ENCODE measurements around the gene CNTNAP5.

CNTNAP5 gene

GRCh38 chr2:124953921-124954320 lies 928.8 kb downstream of the CNTNAP5 start:
- DNase-seq = no peak

DNA sequence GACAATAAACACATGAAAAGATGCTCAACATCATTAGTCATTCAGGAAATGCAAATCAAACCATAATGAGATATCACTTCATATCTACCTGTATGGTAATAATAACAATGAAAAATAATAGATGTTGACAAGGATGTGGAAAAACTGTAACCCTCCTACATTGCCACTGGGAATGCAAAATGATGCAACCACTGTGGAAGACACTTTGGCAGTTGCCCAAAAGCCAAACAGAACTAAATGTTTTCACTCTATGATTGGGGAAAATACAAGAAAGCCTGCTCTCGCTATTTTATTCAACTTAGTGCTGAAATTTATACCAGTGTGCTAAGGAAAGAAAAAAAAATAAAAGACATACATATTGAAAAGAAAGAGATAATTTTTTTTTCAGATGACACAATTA lies 934.5 kb downstream of the CNTNAP5 start:
- no peak for DNase-seq

GRCh38 chr2:124961132-124961531 lies 936.0 kb downstream of the CNTNAP5 start:
- no peak for DNase-seq
